ENCODE results near the gene PRKG1. TPM values are rescaled to one million over a fixed set of nuclear protein-coding genes. Genes with fewer than 3 reads are reported as not detected.

PRKG1 gene
- total and polyA plus RNA-seq, 2 experiments from 2014 or later: 18.2 to 21.1 TPM

DNA sequence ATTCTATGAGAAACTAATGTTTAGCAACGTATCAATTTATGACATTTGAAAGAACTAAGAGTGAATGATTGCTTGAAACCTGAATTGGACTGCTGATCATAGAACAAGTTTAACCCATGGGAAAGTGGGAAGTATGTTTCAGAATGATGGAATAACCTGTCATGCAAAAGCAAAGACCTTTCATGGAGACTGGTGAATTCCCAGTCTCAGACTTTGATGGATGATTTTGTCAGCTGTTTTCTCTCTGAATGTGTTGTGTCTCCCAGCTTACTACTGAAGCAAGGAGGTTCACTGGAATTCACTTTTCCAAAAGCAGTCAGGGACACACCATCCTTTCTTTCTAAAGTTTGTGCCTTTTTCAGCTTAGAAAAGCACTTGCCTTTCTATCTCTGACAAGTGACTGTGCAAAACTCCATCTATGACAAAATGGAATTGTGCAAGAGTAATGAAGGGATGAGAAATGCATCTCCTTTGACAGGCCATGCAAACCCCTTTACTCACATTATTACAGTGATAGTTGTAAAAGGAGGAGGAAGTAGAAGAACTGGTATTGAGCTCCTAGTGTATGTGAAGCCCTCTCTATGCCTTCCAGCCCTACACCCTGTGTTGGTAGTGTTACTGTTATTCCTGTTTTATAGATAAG lies 176.1 kb downstream of the PRKG1 start (continued):
- no peak for TF ChIP-seq ZNF462 (CRISPR knock-in tag; IDR thresholded peaks at IDR 0.05)
- no peak for TF ChIP-seq POLR2AphosphoS5 (IDR thresholded peaks at IDR 0.05; ENCODE audit: low read depth)
- TF ChIP-seq ZNF114 (CRISPR knock-in tag; IDR thresholded peaks at IDR 0.05): no peak

DNA sequence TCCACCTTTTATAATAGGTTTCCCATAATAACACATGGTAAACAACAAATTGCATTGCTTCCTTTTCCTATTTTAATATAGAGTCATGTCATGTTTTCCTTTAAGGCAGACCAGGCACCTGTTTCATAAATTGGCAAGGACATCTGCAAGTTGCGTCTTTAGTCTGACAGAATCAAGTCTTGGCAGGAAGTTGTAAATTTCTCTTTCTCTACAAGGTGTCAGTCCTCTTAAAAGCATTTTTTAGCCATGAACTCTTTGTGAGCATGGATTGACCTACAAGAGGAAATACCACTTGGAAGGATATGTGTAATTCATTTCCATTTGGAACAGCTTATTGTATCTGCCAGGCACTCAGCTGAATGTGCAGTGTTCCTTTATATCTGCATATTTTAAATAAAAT lies 176.8 kb downstream of the PRKG1 start:
- DNase-seq (ENCODE audit: low spot score): no peak
- Histone ChIP-seq H3K27ac (ENCODE audit: low read depth) (no peak overlapping the region), H3K27me3 (ENCODE audit: insufficient read depth) (no peaks in the 10 kb centered on the region), H2AFZ (no peak overlapping the region), H3K4me2 (no peak overlapping the region), H3K79me2 (replicated peaks; ENCODE audit: insufficient read depth) (no peaks in the 10 kb centered on the region), H3F3A (replicated peaks; ENCODE audit: low read depth) (no peaks in the 10 kb centered on the region), H3K9me2 (ENCODE audit: insufficient read depth) (no peaks in the 10 kb centered on the region), H3K36me3 (ENCODE audit: insufficient read depth) (no peaks in the 10 kb centered on the region), H4K20me1 (replicated peaks; ENCODE audit: insufficient read depth) (no peaks in the 10 kb centered on the region), H3K4me1 (ENCODE audit: insufficient read depth) (peaks cover 57% of the 10 kb centered on the region), H3K4me3 (no peak overlapping the region)
- peaks cover 67% of the 10 kb centered on the region for H3K4me1 Mint-ChIP-seq
- no peak overlapping the region for H3K4me3 Mint-ChIP-seq
- no peak for ATAC-seq
- no peaks in the 10 kb centered on the region for H3K9me3 Mint-ChIP-seq
- H3K27ac Mint-ChIP-seq: peak overlapping the region; percentile 52
- no peaks in the 10 kb centered on the region for H3K36me3 Mint-ChIP-seq (ENCODE audit: low read depth)
- peaks cover 4% of the 10 kb centered on the region for H3K27me3 Mint-ChIP-seq (ENCODE audit: insufficient read depth, low read depth, poor library complexity)
- TF ChIP-seq, protein P1, sequence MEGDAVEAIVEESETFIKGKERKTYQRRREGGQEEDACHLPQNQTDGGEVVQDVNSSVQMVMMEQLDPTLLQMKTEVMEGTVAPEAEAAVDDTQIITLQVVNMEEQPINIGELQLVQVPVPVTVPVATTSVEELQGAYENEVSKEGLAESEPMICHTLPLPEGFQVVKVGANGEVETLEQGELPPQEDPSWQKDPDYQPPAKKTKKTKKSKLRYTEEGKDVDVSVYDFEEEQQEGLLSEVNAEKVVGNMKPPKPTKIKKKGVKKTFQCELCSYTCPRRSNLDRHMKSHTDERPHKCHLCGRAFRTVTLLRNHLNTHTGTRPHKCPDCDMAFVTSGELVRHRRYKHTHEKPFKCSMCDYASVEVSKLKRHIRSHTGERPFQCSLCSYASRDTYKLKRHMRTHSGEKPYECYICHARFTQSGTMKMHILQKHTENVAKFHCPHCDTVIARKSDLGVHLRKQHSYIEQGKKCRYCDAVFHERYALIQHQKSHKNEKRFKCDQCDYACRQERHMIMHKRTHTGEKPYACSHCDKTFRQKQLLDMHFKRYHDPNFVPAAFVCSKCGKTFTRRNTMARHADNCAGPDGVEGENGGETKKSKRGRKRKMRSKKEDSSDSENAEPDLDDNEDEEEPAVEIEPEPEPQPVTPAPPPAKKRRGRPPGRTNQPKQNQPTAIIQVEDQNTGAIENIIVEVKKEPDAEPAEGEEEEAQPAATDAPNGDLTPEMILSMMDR (conservative IDR thresholded peaks at IDR 0.05; ENCODE audit: low read depth in 2 of 2): no peak
- TF ChIP-seq EZH2phosphoT487 (IDR thresholded peaks at IDR 0.05; ENCODE audit: unreplicated experiment) (no peak), EZH2 (IDR thresholded peaks at IDR 0.05; ENCODE audit: low read depth, unreplicated experiment) (no peak), STAT1 (IDR thresholded peaks at IDR 0.05; ENCODE audit: unreplicated experiment) (no peak), CREB1 (CRISPR knock-in tag; IDR thresholded peaks at IDR 0.05; ENCODE audit: low read depth) (no peak), NANOG (IDR thresholded peaks at IDR 0.05; ENCODE audit: borderline replicate concordance) (no peak), JUNB (IDR thresholded peaks at IDR 0.05; ENCODE audit: unreplicated experiment) (no peak), ZNF114 (CRISPR knock-in tag; IDR thresholded peaks at IDR 0.05) (no peak)
- TF ChIP-seq, protein P2, sequence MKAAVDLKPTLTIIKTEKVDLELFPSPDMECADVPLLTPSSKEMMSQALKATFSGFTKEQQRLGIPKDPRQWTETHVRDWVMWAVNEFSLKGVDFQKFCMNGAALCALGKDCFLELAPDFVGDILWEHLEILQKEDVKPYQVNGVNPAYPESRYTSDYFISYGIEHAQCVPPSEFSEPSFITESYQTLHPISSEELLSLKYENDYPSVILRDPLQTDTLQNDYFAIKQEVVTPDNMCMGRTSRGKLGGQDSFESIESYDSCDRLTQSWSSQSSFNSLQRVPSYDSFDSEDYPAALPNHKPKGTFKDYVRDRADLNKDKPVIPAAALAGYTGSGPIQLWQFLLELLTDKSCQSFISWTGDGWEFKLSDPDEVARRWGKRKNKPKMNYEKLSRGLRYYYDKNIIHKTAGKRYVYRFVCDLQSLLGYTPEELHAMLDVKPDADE (IDR thresholded peaks at IDR 0.05): no peak
- TF ChIP-seq, protein P3, sequence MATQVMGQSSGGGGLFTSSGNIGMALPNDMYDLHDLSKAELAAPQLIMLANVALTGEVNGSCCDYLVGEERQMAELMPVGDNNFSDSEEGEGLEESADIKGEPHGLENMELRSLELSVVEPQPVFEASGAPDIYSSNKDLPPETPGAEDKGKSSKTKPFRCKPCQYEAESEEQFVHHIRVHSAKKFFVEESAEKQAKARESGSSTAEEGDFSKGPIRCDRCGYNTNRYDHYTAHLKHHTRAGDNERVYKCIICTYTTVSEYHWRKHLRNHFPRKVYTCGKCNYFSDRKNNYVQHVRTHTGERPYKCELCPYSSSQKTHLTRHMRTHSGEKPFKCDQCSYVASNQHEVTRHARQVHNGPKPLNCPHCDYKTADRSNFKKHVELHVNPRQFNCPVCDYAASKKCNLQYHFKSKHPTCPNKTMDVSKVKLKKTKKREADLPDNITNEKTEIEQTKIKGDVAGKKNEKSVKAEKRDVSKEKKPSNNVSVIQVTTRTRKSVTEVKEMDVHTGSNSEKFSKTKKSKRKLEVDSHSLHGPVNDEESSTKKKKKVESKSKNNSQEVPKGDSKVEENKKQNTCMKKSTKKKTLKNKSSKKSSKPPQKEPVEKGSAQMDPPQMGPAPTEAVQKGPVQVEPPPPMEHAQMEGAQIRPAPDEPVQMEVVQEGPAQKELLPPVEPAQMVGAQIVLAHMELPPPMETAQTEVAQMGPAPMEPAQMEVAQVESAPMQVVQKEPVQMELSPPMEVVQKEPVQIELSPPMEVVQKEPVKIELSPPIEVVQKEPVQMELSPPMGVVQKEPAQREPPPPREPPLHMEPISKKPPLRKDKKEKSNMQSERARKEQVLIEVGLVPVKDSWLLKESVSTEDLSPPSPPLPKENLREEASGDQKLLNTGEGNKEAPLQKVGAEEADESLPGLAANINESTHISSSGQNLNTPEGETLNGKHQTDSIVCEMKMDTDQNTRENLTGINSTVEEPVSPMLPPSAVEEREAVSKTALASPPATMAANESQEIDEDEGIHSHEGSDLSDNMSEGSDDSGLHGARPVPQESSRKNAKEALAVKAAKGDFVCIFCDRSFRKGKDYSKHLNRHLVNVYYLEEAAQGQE (IDR thresholded peaks at IDR 0.05; ENCODE audit: unreplicated experiment): no peak

Measured in GM23338 (cell line).